BJ (cell line): ENCODE data around the gene RBM20. TPM values are rescaled to one million over a fixed set of nuclear protein-coding genes. Genes with fewer than 3 reads are reported as not detected.
A peak's percentile ranks its signal among the peaks of the same experiment; 100 is the strongest.

Source experiments
- CTCF ChIA-PET: fragments of 350-600 bp; formaldehyde crosslinking; extraction: SDS; loops from one replicate; lab custom pipeline; 2021; ENCODE audit warnings: antibody characterized with exemption, inconsistent platforms; lab: Yijun Ruan, JAX
- POLR2A ChIA-PET: fragments of 300-600 bp; sonication (Branson Sonifier 250); formaldehyde crosslinking; extraction: SDS; loops from one replicate; lab custom pipeline; 2021; ENCODE audit warnings: antibody characterized with exemption; lab: Charles Lee
- DNase-seq: peaks from one replicate; pipeline ENCODE4 v3.0.0-alpha.2; 2011; ENCODE audit warnings: low read depth
- H3K27me3 ChIP-seq: 2 replicates; pipeline ENCODE4 v1.6.0; 2011; ENCODE audit warnings: low read length; ENCODE audit not compliant: control insufficient read depth, insufficient read depth
- H3K36me3 ChIP-seq: 2 replicates; pipeline ENCODE4 v1.5.1; 2011; ENCODE audit warnings: low read length; ENCODE audit not compliant: control insufficient read depth, insufficient read depth
- H3K4me3 ChIP-seq: 2 replicates; pipeline ENCODE4 v1.5.1; 2011; ENCODE audit warnings: low read depth, mild to moderate bottlenecking, control low read depth, low read length
- polyA plus RNA-seq: library from polyadenylated mRNA; depleted of rRNA; stranded (reverse); fragments of >200 nt; gene quantifications from 2 replicates; pipeline ENCODE4 v1.2.3, GENCODE V29; 2011
- TF ChIP-seq, protein P1 (sequence below): IDR thresholded peaks from 2 replicates; pipeline ENCODE4 v1.5.1; 2011; ENCODE audit warnings: low read depth, mild to moderate bottlenecking, control low read depth, inconsistent platforms, low read length, moderate library complexity; ENCODE audit not compliant: insufficient read depth

RBM20 gene
- polyA plus RNA-seq, 1 experiment: not detected

DNA sequence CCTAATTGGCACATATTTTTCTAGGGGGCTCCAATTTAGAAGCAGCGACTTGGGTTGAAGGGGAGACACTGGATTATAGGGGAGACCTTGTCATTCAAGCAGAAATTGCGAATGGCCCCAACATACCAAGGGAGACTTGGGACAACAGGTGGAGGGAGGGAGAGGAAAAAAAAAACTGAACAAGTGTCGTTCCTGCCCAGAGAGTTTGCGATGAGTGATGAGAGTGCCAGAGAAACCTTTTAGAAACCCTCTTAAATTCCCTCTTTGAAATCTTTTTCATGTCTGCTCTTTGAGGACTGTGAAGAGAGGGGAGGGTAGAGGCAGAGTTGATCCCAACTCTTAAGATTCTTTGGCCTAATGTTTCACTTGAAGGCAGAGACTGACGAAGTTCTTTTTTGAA lies 24.3 kb downstream of the RBM20 start:
- peaks cover 12% of the 10 kb centered on the region for H3K27me3 ChIP-seq
- no peaks in the 10 kb centered on the region for H3K36me3 ChIP-seq
- TF ChIP-seq, protein P1, sequence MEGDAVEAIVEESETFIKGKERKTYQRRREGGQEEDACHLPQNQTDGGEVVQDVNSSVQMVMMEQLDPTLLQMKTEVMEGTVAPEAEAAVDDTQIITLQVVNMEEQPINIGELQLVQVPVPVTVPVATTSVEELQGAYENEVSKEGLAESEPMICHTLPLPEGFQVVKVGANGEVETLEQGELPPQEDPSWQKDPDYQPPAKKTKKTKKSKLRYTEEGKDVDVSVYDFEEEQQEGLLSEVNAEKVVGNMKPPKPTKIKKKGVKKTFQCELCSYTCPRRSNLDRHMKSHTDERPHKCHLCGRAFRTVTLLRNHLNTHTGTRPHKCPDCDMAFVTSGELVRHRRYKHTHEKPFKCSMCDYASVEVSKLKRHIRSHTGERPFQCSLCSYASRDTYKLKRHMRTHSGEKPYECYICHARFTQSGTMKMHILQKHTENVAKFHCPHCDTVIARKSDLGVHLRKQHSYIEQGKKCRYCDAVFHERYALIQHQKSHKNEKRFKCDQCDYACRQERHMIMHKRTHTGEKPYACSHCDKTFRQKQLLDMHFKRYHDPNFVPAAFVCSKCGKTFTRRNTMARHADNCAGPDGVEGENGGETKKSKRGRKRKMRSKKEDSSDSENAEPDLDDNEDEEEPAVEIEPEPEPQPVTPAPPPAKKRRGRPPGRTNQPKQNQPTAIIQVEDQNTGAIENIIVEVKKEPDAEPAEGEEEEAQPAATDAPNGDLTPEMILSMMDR: no peak
- POLR2A ChIA-PET: no interaction called here
- no peak overlapping the region for H3K4me3 ChIP-seq
- no peak for DNase-seq
- CTCF ChIA-PET: interaction anchor here (1.3 kb wide), 1 partner anchor 68 kb away, joined by 3 read pairs; no protein-coding TSS in a partner anchor

DNA sequence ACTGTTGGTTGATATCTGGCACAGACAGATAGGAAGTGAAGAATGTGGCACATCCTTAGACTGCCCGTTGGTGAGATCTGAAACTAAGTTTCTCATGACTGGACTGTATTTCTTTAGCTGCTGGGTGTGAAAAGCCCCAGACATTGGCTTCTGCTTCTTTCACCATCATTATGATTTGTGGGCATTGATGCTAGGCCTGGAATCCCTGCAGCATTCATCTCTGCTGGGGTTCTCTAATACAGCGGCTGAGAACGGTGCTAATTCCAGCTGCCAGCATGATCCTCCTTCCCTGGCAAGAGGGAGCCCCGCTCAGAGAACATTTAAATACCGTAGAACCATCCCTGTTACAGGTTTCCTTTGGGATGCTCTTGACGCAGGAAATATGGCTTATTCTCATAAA lies 26.2 kb downstream of the RBM20 start:
- Histone ChIP-seq H3K27me3 (peaks cover 20% of the 10 kb centered on the region), H3K36me3 (no peaks in the 10 kb centered on the region), H3K4me3 (no peak overlapping the region)
- TF ChIP-seq, protein P1: no peak
- no peak for DNase-seq
- ChIA-PET CTCF (interaction anchor here (1.5 to 3.7 kb wide), 3 partner anchors 11 to 33 kb away, joined by 3 to 53 read pairs (median 16); no protein-coding TSS in a partner anchor), POLR2A (no interaction called here)

DNA sequence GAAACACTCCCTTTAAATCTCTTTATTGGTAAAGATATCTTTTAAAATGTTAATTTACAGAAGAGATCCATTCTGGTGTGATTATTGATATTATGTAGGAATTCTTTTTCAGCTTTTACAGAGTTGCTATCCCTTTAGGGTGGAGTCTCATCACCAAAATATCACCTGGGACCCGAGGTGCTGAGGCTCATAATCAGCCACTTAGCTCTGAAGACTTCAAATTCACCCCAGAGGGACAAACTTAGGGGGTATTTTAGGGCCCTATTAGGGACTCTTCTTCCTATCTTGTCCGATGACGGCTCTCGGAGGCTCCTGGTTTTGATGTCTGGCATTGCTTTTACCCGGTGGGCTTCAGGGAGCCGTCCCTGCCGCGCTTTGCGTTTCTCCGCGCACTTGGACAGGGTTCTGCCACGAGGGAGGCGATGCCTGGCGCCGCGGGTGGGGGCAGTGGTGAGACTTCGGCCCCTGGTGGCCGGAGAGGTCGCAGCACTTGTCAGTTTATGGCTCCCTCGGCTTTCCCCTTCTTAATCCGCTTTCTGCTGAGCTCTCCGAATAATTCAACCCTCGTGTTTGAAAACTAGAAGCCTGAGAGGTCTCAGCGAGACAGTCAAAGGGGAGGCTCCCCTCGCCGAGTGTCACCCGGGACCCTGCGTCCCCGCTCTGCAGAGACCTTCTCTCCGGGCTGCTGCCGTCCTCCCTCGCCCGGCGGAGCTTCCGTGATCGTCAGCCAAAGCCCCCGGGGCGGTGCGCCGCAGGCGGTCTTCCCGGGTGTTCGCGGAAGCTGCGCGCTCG lies 27.8 kb downstream of the RBM20 start:
- Histone ChIP-seq H3K36me3 (no peaks in the 10 kb centered on the region), H3K27me3 (peaks cover 20% of the 10 kb centered on the region), H3K4me3 (peak overlapping the region; percentile 52)
- DNase-seq: no peak
- ChIA-PET POLR2A (interaction anchor here (0.6 to 0.8 kb wide), 2 partner anchors 16 to 23 kb away, joined by 3 to 4 read pairs; no protein-coding TSS in a partner anchor), CTCF (interaction anchor here (0.6 to 3.7 kb wide), 36 partner anchors 9 to 531 kb away, joined by 3 to 53 read pairs (median 4); partner anchors contain the start of gene RBM20)
- TF ChIP-seq, protein P1: peak; percentile 96

DNA sequence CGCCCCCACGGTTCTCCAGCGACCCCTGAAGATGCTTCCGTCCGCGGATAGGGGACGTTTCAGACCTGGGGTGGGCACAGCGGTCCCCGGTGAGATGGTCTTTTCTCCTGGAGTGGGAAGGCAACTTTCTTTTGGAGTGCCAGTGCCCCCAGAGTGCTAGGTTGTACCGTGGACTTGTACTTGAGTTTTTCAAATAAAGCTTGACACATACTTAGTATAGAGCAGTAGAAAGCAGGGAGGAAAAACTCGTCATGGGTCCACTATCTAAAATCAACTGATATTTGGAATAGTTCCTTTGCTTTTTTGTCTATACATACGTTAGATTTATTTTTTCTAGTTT lies 28.4 kb downstream of the RBM20 start:
- POLR2A ChIA-PET: interaction anchor here (0.6 to 0.8 kb wide), 3 partner anchors 17 to 115 kb away, joined by 3 to 4 read pairs (median 4); no protein-coding TSS in a partner anchor
- TF ChIP-seq, protein P1: no peak

DNA sequence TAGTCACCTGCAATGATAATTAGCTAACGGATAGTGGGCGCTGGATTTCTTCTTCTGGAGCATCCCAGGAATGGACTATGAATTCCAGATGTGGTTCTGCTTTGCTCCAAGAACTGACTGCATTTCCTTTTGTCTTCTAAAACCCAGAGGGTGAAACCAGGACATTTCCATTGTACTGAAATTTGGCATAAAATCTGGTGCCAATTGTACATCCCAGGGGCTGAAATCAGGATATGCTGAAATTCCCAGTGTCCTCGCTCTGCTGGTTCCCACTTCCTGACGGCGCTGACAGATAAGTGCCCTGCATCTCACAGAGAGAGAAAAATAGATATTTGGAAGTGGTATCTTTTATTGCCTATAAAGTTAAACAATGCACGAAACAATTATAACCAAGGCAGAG lies 31.9 kb downstream of the RBM20 start:
- Histone ChIP-seq H3K4me3 (no peak overlapping the region), H3K36me3 (no peaks in the 10 kb centered on the region), H3K27me3 (peaks cover 18% of the 10 kb centered on the region)
- POLR2A ChIA-PET: no interaction called here
- CTCF ChIA-PET: interaction anchor here (2.1 kb wide), 1 partner anchor 65 kb away, joined by 6 read pairs; no protein-coding TSS in a partner anchor
- TF ChIP-seq, protein P1: no peak
- no peak for DNase-seq

More for the DNA sequence above, 28.4 kb downstream of the RBM20 start:
- no peak for DNase-seq
- peak overlapping the region; percentile 52 for H3K4me3 ChIP-seq
- H3K36me3 ChIP-seq: no peaks in the 10 kb centered on the region
- peaks cover 18% of the 10 kb centered on the region for H3K27me3 ChIP-seq
- CTCF ChIA-PET: interaction anchor here (0.7 to 3.7 kb wide), 25 partner anchors 8 to 365 kb away, joined by 3 to 53 read pairs (median 6); partner anchors contain the start of gene RBM20
